ENCODE measurements around the gene NCAN.
A peak's percentile ranks its signal among the peaks of the same experiment; 100 is the strongest.
"Not testable (repeated sequence)": the region's sequence is repeated elsewhere in the genome, so short reads cannot be mapped to it uniquely, and the experiment has no call there.

The NCAN gene

GRCh38 chr19:19201697-19202630 lies 9.8 kb upstream of the NCAN start:
- no peak for DNase-seq

DNA sequence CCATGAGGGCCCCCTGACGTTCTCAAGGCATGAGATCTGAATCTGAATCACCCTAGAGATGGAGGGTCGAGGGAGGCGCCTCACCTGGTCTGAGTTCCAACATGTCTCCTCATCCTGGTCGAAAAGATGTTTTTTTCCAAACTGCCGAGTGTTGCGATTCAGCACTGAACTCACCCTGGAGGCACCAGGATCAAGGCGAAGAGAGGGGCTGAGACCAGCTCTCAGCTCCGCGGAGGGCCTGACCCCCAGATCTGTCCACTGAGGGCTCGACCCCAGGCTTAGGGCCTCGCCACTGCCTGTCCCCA lies 9.1 kb upstream of the NCAN start:
- DNase-seq: no peak

GRCh38 chr19:19203012-19203856 lies 8.5 kb upstream of the NCAN start, which contains the start of gene NR2C2AP:
Gene NR2C2AP (minus strand): TSS chr19:19203414. CDS start chr19:19203060, 354 bp downstream.
- peak; percentile 82 for DNase-seq

DNA sequence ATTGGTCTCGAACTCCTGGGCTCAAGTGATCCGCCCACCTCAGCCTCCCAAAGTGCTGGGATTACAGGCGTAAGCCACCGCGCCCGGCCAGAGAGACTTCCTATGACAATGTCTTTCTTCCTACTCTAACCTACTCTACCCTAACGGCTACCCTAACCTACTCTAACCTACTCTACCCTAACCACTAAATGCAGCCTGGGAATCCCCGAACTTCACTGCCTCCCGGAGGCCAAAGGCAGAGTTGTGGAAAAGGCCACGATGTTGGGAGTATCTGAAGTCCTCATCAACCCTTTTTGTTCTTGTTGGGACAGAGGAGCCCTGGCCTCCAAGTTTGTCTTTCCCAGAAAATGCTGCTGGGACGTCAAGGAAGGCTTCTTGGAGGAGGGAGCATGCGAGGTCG lies 7.6 kb upstream of the NCAN start:
- no peak for DNase-seq

GRCh38 chr19:19205416-19206410 lies 6.0 kb upstream of the NCAN start:
- DNase-seq: no peak

GRCh38 chr19:19206938-19207337 lies 4.8 kb upstream of the NCAN start:
- no peak for DNase-seq

DNA sequence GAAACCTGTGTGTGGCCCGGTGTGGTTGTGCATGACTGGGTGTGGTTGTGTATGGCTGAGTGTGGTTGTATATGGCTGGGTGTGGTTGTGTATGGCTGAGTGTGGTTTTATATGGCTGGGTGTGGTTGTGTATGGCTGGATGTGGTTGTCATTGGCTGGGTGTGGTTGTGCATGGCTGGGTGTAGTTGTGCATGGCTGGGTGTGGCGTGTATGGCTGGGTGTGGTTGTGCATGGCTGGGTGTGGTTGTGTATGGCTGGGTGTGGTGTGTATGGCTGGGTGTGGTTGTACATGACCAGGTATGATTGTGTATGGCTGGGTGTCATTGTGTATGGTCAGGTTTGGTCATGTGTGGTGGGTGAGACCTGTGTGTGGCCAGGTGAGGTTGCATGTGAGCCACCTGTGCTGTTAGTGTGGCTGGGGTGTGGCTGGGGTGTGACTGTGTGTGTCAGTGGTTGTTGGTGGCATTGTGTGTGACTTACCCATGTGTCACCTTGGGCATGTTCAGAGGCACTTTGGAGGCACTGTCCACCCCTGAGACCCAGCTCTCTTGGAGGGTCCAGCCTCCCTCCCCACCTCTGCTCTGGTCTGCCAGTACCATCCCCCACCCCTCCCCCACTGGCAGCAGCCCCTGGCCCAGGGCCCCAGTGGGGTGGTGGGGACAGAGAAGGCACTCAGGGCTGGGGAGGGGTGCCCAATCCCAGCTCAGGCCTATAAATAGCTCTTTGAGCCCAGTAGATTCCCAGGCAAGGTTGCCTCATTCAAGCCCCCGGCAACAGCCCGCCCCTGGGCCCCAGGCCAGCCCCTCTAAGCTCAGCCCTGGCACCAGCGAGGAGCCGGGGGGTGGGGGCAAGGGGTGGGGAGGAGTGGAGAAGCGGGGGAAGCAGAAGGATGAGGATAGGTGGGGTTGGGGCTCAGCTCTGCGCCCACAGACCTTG lies 3.9 kb upstream of the NCAN start:
- no peak for DNase-seq

- DNase-seq: no peak
Measured at GRCh38 chr19:19209372-19209771, 2.4 kb upstream of the NCAN start.

- no peak for DNase-seq
Measured at GRCh38 chr19:19212916-19213315, 1.2 kb downstream of the NCAN start.

DNA sequence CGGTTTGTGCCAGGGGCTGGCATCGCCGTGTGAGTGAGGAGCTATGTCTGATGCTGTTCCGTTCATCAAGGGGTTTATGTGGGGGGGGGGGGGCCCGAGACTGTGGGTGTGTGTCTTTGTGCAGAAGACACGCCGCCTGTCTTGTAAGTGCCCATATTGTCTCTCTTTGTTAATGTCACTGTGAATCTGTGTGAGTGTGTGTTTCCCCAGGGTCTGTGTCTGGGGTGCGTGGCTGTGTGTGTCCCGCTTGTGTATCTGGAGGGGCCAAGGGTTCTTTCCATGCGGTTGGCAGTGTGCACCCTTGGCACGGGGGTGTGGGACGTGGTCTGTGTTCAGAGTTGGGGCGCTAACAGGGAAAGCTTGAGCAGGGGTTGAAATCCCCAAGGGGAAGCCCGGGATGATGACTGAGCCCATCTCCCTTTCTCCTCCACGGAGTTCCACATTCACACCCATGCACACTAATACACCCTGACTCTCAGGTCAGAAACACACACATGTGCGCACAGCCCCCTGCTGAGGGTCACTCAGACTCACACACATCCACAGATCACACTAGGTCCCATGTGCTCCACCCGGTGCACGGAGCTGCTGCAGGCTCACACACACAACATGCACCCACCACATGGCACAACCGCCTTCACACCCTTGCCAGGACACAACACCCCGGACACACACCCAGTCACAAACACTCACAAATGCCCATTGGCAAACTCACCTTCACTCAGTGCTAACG lies 1.8 kb downstream of the NCAN start:
- DNase-seq: no peak

- no peak for DNase-seq
Measured at GRCh38 chr19:19214159-19214490, 2.4 kb downstream of the NCAN start.

GRCh38 chr19:19214892-19215291 lies 3.1 kb downstream of the NCAN start:
- DNase-seq: no peak

DNA sequence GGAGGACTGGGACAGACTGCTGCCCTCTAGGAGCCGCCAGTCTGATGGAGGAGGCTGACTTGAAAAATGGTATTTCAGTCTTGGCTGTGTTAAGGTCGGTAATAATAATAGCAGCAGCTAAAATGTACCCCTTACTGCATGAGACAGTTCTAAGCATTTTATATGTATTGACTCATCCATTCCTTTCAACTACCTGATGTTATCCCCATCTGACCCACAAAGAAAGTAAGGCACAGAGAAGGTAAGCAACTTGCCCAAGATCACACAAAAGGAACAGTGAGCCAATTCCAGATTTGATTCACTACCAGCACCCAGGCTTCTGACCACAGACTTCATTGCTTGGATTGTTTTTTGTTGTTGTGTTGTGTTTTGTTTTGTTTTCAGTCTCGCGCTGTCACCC lies 4.0 kb downstream of the NCAN start:
- no peak for DNase-seq

GRCh38 chr19:19217099-19217498 lies 5.3 kb downstream of the NCAN start:
- no peak for DNase-seq

GRCh38 chr19:19218911-19219310 lies 7.2 kb downstream of the NCAN start:
- DNase-seq: no peak

GRCh38 chr19:19221000-19221399 lies 9.2 kb downstream of the NCAN start:
- not testable (repeated sequence) for DNase-seq

DNA sequence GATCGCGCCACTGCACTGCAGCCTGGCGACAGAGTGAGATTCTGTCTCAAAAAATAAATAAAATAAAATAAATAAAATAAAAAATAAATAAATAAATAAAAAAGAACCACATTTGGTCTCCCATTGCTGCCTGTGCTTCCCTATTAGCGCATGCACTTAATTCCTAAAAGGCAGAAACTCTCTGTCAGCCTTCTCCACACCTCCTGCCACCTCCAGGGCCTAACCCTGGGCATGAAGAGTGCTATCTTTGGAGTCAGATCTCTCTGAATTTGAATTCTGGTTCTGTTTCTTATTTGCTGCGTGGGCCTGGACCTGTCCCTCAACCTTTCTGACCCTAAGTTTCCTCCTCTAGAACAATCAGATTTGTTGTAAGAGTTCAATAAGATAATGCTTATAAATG lies 11.3 kb downstream of the NCAN start:
- DNase-seq: no peak

GRCh38 chr19:19223636-19224035 lies 11.9 kb downstream of the NCAN start:
- no peak for DNase-seq

GRCh38 chr19:19224150-19224851 lies 12.5 kb downstream of the NCAN start:
- no peak for DNase-seq

DNA sequence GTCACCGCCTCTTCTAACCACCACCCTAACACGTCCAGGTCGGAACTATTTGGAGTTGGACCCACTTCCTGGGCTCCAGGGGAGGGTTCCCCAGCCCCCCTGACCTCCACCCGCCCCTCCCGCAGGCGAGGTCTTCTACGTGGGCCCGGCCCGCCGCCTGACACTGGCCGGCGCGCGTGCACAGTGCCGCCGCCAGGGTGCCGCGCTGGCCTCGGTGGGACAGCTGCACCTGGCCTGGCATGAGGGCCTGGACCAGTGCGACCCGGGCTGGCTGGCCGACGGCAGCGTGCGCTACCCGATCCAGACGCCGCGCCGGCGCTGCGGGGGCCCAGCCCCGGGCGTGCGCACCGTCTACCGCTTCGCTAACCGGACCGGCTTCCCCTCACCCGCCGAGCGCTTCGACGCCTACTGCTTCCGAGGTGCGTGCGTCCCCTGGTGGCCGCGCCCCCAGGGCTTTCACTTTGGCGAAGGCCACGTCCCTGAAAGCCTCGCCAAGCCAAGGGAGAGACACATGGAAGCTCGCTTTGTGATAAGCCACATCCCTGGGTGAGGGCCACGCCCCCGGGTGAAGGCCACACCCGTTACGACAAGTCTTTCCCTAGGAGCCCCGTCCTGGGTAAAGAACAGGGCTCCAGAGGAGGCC lies 13.2 kb downstream of the NCAN start:
- DNase-seq: no peak

Data from NCI-H2227 treated with DMSO at 0.1 percent for 48 hours (cell line).